Gastroesophageal sphincter (tissue), 4 donors: ENCODE results near the gene SLC25A6. TPM values are rescaled to one million over a fixed set of nuclear protein-coding genes. Genes with fewer than 3 reads are reported as not detected.
"Not testable (repeated sequence)": the region's sequence is repeated elsewhere in the genome, so short reads cannot be mapped to it uniquely, and the experiment has no call there.

Experiments
- ATAC-seq: fragments of 150-250 bp; one replicate; pipeline ENCODE4 v1.9.1; 2016; ENCODE audit warnings: mild to moderate bottlenecking, moderate library complexity
- H3K27ac ChIP-seq, 4 donors: fragments of 200-600 bp; sonication (generic) in 3 of 4; 1 replicate in 3 of 4; 2 replicates in 1 of 4; pipeline ENCODE4 v1.5.1; 2016 to 2019
- H3K27me3 ChIP-seq: fragments of 200-600 bp; sonication (generic); one replicate; pipeline ENCODE4 v1.5.1; 2019
- H3K36me3 ChIP-seq, 2 donors: fragments of 200-600 bp; sonication (generic); one replicate each; pipeline ENCODE4 v1.5.1; 2019; ENCODE audit warnings: control low read depth in 1 of 2
- H3K4me1 ChIP-seq, 3 donors: fragments of 200-600 bp; sonication (generic); 1 replicate in 2 of 3; 2 replicates in 1 of 3; pipeline ENCODE4 v1.5.1; 2016 to 2019; ENCODE audit warnings: control low read depth in 2 of 3
- H3K4me3 ChIP-seq, 2 donors: fragments of 200-600 bp; sonication (generic); one replicate each; pipeline ENCODE4 v1.5.1; 2019; ENCODE audit warnings: mild to moderate bottlenecking in 1 of 2, moderate library complexity in 1 of 2
- H3K9me3 ChIP-seq, 3 donors: fragments of 200-600 bp; sonication (generic); one replicate each; pipeline ENCODE4 v1.5.1; 2017 to 2019; ENCODE audit warnings: control low read depth in 2 of 3
- EP300 ChIP-seq: sonication (generic); formaldehyde crosslinking; IDR thresholded peaks from one replicate; pipeline ENCODE4 v1.6.1; 2017; ENCODE audit warnings: antibody characterized with exemption, mild to moderate bottlenecking
- POLR2A ChIP-seq, 2 donors: fragments of 450-650 bp; IDR thresholded peaks; one replicate each; pipeline ENCODE4 v1.6.1; 2017; ENCODE audit warnings: antibody characterized with exemption in 2 of 2, mild to moderate bottlenecking in 2 of 2, moderate library complexity in 1 of 2
- POLR2AphosphoS5 ChIP-seq: sonication (generic); formaldehyde crosslinking; IDR thresholded peaks from one replicate; pipeline ENCODE4 v1.6.1; 2017; ENCODE audit warnings: antibody characterized with exemption
- WGBS, 2 donors: methylation state at CpG; one replicate each; pipeline ENCODE4 v1.1.5; 2018; ENCODE audit warnings: low coverage in 1 of 2; 5-methylcytosine and 5-hydroxymethylcytosine counted together
- total RNA-seq, 4 donors: library from RNA; depleted of rRNA; stranded (reverse); fragments of >200 nt; gene quantifications; one replicate each; pipeline ENCODE4 v1.1.0, GENCODE V29; 2016
- TF ChIP-seq, protein P1 (sequence below), 4 experiments: fragments of 200-600 bp in 2 of 4; fragments of 450-650 bp in 2 of 4; sonication (generic) in 1 of 4; IDR thresholded peaks; one replicate each; pipeline ENCODE4 v1.5.1; 2017 to 2019; ENCODE audit warnings: antibody characterized with exemption in 4 of 4, mild to moderate bottlenecking in 2 of 4, moderate library complexity in 2 of 4

SLC25A6 gene
- total RNA-seq, 4 donors from 2014 or later = 204 to 408 (median 268) TPM

DNA sequence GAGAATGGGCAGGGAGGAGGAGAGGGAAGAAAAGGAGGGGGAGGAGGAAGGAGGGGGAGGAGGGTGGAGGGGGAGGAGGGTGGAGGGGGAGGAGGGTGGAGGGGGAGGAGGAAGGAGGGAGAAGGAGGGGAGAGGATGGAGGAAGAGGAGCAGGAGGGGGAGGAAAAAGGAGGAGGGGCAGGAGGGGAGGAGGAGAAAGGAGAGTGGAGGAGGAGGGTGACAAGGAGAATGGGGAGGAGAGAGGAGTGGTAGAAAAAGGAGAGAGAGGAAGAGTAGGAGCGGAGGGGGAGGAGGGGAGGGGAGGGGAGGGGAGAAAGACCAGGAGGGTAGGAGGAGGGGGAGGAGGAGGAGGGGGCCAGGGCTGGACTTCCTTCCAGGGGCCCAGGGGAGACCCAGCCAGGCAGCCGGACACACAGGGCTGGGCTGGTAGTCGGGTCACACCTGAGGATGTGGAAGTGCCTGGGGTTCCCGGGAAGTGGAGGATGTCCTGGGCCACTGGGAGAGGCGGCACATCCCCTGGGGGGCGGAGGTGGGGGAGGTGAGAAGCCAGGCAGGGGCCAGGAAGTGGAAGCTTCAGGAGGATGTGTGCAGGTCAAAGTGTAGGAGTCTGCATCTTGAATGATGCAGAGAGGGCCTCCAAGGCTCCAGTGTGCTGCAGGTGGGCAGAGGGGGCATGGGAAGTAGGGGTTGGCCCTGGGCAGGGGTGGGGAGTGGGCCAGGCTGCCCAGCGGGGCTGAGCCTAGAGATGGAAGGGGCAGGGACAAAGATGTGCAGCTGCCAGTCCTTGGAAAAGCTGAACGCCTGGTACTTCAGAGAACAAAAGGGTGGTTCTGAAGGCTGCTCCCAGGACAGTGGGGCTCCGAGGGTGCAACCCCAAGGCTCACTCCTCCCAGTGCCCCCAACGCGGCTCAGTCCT, 36.5 kb downstream of the SLC25A6 start:
- H3K9me3 ChIP-seq = peaks cover 0 to 15% (median 0%) of the 10 kb centered on the region in 3 donors
- no peaks in the 10 kb centered on the region for H3K4me1 ChIP-seq
- no peak overlapping the region for H3K27ac ChIP-seq
- TF ChIP-seq POLR2AphosphoS5 = no peak
- TF ChIP-seq, protein P1, sequence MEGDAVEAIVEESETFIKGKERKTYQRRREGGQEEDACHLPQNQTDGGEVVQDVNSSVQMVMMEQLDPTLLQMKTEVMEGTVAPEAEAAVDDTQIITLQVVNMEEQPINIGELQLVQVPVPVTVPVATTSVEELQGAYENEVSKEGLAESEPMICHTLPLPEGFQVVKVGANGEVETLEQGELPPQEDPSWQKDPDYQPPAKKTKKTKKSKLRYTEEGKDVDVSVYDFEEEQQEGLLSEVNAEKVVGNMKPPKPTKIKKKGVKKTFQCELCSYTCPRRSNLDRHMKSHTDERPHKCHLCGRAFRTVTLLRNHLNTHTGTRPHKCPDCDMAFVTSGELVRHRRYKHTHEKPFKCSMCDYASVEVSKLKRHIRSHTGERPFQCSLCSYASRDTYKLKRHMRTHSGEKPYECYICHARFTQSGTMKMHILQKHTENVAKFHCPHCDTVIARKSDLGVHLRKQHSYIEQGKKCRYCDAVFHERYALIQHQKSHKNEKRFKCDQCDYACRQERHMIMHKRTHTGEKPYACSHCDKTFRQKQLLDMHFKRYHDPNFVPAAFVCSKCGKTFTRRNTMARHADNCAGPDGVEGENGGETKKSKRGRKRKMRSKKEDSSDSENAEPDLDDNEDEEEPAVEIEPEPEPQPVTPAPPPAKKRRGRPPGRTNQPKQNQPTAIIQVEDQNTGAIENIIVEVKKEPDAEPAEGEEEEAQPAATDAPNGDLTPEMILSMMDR (IDR thresholded peaks at IDR 0.05) = no peak
- TF ChIP-seq POLR2A (IDR thresholded peaks at IDR 0.05) = no peak
- no peak for TF ChIP-seq EP300
- no peaks in the 10 kb centered on the region for H3K27me3 ChIP-seq
- H3K36me3 ChIP-seq = peaks cover 0 to 53% of the 10 kb centered on the region in 2 donors
- 31 to 52% methylated on average over 5 to 11 of the region's 11 CpGs for WGBS, 2 donors
- ATAC-seq = no peak
- H3K4me3 ChIP-seq = no peak overlapping the region

DNA sequence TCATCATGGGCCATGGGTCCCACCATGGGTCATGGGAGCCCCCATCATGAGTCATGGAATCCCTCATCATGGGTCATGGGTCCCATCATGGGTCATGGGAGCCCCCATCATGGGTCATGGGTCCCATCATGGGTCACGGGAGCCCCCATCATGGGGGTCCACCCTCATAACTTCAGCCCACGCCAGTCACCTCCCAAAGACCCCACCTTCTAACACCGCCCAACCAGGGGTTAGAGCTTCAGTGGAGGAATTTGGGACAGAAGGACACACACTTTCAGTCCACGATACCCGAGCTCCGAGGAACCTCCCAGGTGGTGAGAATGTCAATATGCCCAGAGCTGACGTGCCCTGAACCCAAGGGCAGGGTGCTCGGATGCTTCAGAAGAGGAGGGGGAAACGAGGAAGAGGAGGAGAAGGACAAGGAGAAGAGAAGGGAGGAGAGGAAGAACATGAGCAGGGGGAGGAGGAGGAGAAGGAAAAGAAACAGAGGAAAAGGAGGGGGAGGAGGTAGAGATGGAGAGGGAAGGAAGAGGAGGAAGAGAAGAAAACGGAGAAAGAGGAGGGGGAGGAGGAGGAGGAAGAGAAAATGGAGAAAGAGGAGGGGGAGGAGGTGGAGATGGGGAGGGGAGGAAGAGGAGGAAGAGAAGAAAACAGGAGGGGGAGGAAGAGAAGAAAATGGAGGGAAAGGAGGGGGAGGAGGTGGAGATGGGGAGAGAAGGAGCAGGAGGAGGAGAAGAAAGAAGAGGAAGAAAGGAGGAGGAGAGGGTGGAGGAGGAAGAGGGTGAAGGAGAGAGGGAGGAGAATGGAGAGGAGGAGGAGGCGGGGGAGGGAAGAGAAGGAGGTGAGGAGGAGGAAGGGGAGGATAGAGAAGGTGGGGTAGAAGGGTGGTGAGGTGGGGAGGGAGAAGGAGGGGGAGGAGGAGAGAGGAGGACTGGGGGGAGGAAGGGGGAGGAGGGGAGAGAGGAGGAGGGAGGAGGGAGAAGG, 37.6 kb downstream of the SLC25A6 start:
- no peak overlapping the region for H3K27ac ChIP-seq
- peaks cover 0 to 15% (median 0%) of the 10 kb centered on the region in 3 donors for H3K9me3 ChIP-seq
- 76 to 88% methylated on average over 2 to 9 of the region's 11 CpGs for WGBS, 2 donors
- TF ChIP-seq POLR2A (IDR thresholded peaks at IDR 0.05) = no peak
- ATAC-seq = peak; percentile 17
- no peaks in the 10 kb centered on the region for H3K27me3 ChIP-seq
- H3K4me3 ChIP-seq = no peak overlapping the region
- peaks cover 0 to 51% of the 10 kb centered on the region in 2 donors for H3K36me3 ChIP-seq
- H3K4me1 ChIP-seq = no peaks in the 10 kb centered on the region

DNA sequence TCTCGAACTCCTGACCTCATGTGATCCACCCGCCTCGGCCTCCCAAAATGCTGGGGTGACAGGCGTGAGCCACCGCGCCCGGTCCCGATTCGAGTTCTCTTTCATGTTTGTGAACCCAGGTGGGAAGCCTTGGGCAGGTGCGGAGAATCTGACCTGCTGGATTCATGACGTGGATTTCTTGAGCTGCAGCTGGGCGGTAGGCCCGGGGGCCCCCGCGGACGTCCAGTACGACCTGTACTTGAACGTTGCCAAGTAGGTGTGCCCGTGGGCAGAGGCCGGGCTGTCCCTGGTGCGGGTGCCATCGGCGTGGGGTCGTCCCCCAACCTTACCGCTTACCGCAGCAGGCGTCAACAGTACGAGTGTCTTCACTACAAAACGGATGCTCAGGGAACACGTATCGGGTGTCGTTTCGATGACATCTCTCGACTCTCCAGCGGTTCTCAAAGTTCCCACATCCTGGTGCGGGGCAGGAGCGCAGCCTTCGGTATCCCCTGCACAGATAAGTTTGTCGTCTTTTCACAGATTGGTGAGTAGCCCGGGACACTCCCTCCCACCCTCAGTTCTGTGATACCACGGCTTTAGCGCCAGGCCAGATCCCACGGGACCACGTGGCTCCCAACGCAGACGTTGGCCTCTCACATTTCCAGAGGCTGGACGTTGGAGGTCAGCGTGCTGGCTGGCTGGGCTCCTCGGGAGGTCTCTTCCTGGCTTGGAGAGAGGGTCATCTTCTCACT, 39.8 kb downstream of the SLC25A6 start:
- 93 to 96% methylated on average over 10 to 12 of the region's 49 CpGs for WGBS, 2 donors
- H3K27me3 ChIP-seq = no peaks in the 10 kb centered on the region
- no peaks in the 10 kb centered on the region for H3K9me3 ChIP-seq

DNA sequence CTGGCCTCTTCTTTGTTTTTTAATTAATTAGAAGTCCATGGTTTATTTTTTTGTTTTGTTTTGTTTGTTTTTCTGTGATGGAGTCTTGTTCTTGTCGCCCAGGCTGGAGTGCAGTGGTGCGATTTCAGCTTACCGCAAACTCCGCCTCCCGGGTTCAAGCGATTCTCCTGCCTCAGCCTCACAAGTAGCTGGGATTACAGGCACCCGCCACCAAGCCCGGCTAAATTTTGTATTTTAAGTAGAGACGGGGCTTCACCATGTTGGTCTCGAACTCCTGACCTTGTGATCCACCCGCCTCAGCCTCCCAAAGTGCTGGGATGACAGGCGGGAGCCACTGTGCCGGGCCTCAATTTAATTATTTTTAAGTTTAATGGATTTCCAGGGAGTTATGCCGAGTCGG, 42.3 kb downstream of the SLC25A6 start:
- not testable (repeated sequence) for H3K9me3 ChIP-seq, H3K4me3 ChIP-seq, H3K27me3 ChIP-seq, ATAC-seq, H3K4me1 ChIP-seq, H3K27ac ChIP-seq
- 88 to 89% methylated on average over 6 to 8 of the region's 15 CpGs for WGBS, 2 donors
- peaks cover 0 to 38% of the 10 kb centered on the region in 2 donors for H3K36me3 ChIP-seq

More for the DNA sequence above, 39.8 kb downstream of the SLC25A6 start:
- Histone ChIP-seq H3K4me3 (no peak overlapping the region), H3K27ac (no peak overlapping the region), H3K4me1 (no peaks in the 10 kb centered on the region), H3K36me3 (peaks cover 0 to 32% of the 10 kb centered on the region in 2 donors)
- ATAC-seq = no peak
- TF ChIP-seq POLR2AphosphoS5 (no peak), EP300 (no peak), POLR2A (IDR thresholded peaks at IDR 0.05) (no peak)
- TF ChIP-seq, protein P1 (IDR thresholded peaks at IDR 0.05) = no peak

DNA sequence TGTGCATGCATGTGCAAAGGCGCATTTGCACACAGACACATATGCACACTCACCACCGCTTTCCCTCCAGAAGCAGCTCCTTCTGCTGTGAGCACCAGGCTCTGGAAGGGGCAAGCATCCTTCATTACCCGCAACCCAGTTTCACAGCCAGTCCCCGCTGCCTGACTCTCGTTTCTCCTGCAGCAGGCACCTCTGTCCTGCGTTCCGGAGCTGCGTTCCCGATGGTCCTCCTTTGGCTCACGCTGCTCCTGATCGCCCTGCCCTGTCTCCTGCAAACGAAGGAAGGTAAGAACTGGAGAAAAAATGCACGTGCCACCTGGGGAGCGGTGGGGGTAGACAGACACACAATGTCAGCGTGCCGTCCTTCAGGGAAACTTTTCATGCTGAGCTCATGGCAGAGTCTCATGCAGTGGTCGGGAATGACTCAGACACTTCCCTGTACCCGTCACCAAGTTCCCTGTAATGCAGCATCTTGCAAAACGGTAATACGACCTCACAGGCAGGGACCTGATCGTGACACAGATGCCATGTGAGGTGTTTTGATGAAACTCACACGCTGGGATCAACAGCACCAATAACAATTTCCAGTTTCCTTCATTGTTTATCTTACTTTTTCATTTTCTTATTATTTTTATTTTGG, 50.2 kb downstream of the SLC25A6 start:
- Histone ChIP-seq H3K4me3 (no peak overlapping the region), H3K27me3 (no peaks in the 10 kb centered on the region), H3K36me3 (peaks cover 0 to 28% of the 10 kb centered on the region in 2 donors), H3K4me1 (peaks cover 0 to 7% (median 0%) of the 10 kb centered on the region in 3 donors), H3K9me3 (peaks cover 0 to 13% (median 0%) of the 10 kb centered on the region in 3 donors), H3K27ac (no peak overlapping the region)
- ATAC-seq = no peak
- TF ChIP-seq POLR2AphosphoS5 (no peak), EP300 (no peak), POLR2A (IDR thresholded peaks at IDR 0.05) (no peak)
- TF ChIP-seq, protein P1 (IDR thresholded peaks at IDR 0.05) = no peak
- 52 to 78% methylated on average over 7 to 14 of the region's 22 CpGs for WGBS, 2 donors
